GM03348 (cell line): ENCODE data around the gene MTARC2.

Experiments used
- DNase-seq: peaks from one replicate; pipeline ENCODE4 v3.0.0; 2012; ENCODE audit warnings: low spot score

MTARC2 gene

DNA sequence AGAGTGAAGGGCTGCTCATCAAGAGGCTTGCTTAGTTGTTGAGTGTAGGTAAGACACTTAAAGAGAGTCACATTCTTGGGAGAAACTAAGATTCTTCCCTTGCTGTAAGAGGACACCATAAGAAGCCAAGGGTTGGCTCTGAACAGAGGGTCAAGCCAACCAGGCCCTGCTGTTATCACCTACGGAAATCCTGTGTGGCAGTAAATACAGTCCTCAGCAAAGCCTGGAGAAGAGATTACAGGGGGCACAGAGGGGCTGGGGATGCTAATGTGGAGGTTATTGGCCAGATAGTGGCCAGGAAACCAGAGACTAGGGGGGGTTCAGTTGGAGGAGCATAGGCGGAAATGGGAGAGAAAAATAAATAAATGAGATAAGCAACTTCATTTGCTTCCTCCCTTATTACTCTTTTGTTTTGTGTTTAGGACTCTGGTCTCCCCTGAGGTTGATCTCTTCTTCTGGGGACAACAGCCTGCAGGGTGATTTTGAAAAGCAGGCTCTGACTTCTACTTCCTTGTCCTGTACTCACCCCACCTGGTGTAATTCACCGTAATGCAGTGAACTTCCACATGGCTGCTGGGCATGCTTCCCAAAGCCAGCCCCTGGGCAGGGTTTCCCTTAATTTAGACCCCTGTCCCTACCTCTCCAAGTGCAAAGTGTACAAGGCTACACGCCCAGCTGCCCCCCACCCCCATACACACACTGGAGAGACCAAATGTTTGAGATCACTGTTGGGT lies 79.5 kb downstream of the MTARC2 start:
- DNase-seq: no peak

DNA sequence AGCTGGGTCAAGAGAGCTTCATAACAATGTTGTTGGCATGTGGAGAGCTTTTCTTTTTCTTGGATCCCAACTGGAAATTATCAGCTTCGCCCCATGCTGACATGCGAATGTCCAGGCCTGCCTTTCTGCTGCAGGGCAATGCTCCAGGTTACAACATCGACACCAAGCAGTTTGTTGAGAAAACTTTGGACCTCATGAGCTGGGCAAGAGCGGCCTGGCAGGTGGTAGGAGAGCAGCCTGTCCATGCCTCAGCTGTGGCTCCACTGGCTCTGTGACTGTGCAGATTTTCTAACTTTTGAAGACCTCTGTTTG lies 80.0 kb downstream of the MTARC2 start:
- DNase-seq: no peak

DNA sequence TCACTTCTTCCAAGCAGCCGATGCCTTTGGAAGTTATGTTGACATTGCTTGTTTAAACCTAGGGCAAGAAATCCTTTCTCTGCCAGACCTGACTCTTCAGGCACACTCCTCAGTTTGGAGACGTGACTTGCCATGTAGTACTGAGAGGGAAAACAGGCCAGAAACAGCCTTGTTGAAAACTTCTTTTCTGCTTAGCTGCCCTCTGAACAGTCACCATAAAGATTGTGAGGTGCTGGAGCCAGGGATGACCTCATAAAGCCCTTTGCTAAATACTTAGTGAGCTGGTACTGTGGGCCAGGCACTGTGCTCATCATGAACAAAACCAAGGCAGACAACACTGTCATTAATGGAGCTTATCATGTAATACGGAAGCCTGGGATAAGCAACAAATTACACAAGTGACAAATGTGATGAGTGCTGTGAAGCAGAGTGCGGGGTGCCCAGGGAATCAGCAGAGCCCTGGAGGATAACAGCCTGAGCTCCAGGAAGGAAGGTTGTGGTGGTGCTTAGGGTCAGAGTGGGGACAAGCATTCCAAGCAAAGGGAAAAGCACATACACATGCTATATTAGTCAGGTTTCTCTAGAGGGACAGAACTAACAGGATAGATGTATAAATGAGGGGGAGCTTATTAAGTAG lies 80.9 kb downstream of the MTARC2 start:
- no peak for DNase-seq

DNA sequence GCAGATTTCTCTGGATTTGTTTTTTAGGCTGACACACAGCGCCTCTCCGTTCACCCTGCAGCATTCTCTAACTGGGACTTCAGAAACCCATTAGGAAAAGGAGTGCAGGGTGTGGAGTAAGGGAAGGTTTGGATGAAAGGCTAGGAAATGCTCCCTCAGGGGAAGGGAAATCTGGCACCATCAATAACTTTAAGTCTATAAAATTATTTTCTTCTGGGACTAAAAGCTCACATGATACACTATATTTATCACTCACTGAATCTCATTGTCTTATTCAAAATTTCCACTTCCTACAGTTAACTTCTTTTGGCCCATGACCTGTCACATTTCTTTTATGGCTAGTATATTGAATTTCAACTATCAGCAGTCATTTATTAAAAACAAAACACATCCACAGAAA lies 85.3 kb downstream of the MTARC2 start:
- no peak for DNase-seq
